HL-60/S4 treated with phorbol 12-myristate 13-acetate at 8.2 ng/mL for 4 days and 3 days (cell line): ENCODE measurements around the gene SUPT6H.

Source experiments
- in situ Hi-C: fragments of 300-500 bp; cut with MboI; formaldehyde crosslinking; loops from 2 replicates; pipeline ENCODE4 v1.15.0; 2022; ENCODE audit warnings: low sequenced_read_pairs

The SUPT6H gene

DNA sequence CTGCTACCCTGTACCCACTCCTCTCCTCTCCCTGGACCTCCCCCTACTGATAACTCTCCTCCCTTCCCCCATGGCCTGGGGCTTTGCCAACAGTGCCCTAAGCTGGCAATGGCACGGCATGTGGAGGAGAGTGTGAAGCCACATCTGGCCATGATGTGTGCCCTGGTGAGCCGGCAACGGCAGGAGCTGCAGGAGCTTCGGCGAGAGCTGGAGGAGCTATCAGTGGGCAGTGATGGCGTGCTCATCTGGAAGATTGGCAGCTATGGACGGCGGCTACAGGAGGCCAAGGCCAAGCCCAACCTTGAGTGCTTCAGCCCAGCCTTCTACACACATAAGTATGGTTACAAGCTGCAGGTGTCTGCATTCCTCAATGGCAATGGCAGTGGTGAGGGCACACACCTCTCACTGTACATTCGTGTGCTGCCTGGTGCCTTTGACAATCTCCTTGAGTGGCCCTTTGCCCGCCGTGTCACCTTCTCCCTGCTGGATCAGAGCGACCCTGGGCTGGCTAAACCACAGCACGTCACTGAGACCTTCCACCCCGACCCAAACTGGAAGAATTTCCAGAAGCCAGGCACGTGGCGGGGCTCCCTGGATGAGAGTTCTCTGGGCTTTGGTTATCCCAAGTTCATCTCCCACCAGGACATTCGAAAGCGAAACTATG is 87.0 kb downstream of the SUPT6H start:
- in situ Hi-C loops: no loop called here

DNA sequence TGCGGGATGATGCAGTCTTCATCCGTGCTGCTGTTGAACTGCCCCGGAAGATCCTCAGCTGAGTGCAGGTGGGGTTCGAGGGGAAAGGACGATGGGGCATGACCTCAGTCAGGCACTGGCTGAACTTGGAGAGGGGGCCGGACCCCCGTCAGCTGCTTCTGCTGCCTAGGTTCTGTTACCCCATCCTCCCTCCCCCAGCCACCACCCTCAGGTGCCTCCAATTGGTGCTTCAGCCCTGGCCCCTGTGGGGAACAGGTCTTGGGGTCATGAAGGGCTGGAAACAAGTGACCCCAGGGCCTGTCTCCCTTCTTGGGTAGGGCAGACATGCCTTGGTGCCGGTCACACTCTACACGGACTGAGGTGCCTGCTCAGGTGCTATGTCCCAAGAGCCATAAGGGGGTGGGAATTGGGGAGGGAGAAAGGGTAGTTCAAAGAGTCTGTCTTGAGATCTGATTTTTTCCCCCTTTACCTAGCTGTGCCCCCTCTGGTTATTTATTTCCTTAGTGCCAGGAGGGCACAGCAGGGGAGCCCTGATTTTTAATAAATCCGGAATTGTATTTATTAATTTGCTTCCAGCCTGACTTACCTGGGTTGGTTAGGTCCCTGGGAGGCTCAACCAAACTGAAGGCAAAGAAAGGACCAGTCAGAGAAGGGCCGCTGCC is 87.6 kb downstream of the SUPT6H start:
- in situ Hi-C loops: no loop called here

GRCh38 chr17:28750178-28751047 is 88.4 kb downstream of the SUPT6H start:
- in situ Hi-C loops: no loop called here

DNA sequence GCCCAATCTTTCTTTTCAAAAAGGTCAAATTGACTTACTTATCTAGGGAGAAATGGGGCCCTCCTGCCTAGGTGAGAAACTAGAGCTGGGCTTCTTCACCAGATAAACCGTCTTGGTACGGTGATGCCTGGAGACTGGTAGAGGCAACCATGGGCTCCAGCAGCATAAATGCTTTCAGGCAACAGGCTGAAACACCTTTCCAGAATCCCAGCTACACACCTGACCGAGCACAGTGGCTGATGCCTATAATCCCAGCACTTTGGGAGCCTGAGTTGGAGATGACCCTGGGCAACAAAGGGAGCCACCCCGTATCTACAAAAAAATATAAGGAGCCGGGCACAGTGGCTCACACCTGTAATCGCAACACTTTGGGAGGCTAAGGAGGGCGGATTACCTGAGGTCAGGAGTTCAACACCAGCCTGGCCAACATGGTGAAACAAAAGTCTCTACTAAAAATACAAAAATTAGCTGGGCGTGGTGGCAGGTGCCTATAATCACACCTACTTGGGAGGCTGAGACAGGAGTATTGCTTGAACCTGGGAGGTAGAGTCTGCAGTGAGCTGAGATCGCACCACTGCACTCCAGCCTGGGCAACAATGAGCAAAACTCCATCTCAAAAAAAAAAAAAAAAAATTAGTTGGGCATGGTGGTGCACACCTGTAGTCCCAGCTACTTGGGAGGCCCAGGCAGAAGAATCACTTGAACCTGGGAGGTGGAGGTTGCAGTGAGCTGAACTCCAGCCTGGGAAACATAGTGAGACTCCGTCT is 89.8 kb downstream of the SUPT6H start:
- in situ Hi-C loops: no loop called here
